Stimulated activated CD4-positive, alpha-beta T cell treated with anti-CD3 and anti-CD28 coated beads, TNF-alpha, amount 100 ng/mL, for 1 hour (primary cell): ENCODE data around the gene CCDC112.

Source experiments
- DNase-seq, 3 donors: peaks; one replicate each; pipeline ENCODE4 v3.0.0-alpha.2; 2020; ENCODE audit warnings: low read depth in 3 of 3, low spot score in 1 of 3

The CCDC112 gene

DNA sequence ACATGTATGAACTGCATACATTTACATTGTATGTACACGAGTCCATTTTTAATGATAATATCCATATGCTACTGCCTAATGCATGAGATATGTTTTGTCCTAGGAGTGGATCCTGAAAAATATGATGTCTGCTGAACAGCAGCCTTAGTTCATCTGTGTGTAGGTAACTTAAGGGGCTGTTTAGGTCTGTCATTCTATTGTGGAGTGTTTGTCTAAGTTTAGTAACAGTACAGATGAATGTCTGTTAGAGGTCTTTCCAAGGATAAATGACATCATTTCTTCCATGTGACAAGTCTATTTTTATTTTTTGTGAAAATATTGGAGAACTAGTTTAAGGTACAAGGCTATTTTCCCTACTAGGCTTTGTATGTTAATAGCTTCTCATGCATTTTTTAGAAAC, 22.6 kb upstream of the CCDC112 start:
- DNase-seq = no peak

DNA sequence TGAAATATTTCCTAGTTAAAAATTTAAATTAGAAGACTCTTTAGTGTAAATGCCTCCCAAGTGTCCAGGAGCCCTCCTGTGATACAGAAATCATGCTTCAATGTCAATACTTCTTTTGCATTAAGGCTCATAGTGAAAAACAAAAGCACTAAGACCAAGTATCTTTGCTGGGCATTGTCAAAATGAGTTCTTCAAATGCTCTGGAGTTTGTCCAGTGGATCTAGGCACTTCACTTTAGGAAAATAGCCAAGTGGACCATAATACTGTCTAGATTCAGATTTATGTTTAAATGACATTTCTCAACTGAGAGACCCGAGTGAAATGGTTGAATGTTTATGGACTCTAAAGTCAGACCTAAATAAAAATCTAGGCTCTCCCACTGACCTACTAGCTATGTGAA, 21.3 kb upstream of the CCDC112 start:
- DNase-seq = no peak

DNA sequence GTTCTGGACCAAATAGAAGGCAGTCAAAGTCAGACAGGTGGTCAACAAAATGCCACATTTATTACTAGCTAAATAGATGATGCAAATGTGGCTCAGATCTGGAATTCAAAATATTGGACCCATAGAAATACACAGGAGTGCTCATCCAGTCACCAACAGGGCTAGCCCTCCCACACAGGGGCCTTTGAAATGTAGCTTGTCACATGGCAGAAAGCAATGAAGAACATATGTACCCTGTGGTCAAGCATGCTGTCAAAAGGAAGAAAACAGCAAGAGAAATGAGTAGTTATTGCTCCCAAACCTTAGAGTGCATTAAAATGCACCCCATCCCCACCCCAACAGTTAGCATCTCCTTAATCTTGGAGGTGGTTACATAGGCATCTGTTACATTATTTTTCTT, 20.9 kb upstream of the CCDC112 start:
- DNase-seq = no peak

DNA sequence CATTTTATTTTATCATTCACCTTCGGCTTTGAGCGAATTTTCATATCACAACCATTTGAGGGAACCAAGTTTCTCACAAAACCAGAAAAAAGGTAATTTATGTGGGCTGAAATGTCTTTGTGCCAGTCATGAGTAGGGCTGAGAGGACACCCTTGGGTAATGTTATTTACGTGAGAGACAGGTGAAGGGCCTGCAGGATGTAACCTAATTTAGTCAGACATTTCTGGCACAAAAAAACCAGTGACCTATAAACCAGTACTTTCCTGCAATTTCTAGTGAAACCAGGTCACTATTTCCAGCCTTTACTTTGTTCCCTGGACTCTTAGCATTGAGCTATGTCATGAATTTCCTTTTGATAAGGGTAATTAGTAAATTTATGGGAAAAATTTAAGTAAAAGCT, 17.2 kb upstream of the CCDC112 start:
- no peak for DNase-seq

DNA sequence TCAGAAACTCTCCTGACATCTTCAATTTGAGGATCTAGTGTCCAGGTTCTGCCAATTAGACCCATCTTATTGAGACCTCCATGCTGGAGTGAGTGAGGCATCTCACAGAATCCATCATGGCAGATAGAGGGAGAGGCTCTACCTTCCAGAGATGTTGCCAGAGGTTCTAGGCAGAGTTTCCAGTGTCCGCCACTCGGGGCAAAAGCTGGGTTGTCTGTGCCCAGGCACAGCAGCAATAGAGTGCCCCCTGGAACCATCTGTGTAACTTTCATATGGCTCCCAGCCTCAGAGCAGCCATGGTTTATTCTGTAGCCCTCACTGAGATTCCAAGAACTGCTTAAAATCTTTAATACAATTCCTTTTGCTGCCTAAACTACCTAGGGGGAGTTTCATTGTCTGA, 16.6 kb upstream of the CCDC112 start:
- DNase-seq = no peak

DNA sequence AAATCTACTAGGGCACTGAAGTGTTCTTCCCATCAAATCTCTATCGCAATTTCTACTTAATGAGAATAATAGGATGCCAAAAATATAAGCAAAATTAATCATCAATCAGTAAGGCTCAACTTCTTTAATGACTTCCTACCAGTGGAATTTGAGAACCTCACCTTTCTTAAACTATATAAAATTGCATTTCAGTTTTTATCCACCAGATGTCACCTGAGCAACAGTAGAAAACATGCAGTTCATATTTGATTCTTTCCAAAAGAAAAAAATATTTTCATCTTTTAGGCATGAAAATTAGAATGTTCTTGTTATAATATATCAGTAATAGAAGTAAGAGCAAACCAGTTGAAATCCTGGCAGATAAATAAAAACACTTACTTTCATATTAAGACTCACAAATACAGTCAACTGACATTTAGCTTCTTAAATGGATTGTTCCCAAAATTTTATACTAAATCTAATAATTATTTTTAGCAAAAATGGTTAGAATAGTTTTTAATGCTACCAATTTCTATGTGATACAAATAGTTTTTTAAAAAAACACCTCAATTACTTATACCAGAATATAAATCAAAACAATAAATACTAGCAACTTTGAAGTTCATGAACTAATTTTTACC, 13.4 kb upstream of the CCDC112 start:
- DNase-seq = no peak

DNA sequence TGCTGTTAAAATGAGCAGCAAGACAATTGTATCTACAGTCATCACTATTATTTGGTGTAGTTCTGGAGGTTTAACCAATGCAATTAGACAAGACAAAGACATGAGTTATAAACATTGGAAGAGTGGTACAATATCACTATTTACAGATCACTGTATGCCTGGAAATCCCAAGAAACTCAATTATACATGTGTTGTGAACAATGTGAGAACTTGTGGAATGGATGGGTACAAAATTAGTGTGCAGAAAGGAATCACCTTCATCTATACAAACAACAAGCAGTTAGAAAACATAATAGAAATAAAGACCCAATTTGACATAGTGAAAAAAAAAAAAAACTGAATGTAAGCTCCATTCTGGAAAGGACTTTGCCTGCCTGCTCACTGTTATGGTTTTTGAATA, 12.4 kb upstream of the CCDC112 start:
- DNase-seq = no peak

DNA sequence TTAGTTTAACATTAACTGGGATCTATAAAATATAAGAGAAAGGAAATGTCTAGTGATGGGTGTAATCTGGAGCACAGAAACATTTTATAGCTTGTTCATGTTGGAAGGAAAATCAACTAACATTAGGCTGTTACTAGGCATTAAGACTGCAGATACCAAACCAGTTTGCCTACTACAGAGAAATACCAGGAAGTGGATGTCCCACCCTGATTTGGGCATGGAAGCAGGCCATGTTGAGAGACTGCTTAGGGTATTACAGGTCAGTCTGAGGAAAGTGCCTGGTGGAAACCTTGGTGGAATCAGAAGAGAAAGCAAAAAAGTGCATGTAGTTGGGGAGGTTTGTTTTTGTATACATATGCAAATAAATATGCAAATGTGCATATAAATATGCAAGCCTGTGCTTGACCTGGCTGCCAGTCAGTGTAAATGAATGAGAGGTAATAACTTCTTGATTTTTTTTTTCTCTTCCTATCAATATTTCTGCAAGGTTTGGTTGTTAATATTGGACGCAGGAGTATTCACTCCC, 9.6 kb upstream of the CCDC112 start:
- DNase-seq = no peak

DNA sequence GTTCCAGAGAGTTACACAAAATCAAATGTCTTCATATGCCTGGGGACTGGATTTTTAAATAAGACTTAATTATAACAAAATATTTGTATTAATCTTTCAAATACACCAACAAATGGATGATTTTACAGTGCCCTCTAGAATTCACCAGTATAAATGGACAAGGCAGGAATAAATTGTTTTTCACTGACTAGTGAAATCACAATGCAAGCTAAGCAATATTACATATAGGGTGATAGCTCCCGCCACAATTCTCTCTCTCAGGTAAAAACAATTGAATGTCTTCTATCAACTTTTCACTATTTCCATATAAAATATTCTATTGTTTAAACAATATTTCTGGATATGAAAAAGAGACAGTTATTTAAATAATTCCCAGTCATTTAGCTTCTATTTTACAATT, 8.0 kb upstream of the CCDC112 start:
- DNase-seq = no peak

DNA sequence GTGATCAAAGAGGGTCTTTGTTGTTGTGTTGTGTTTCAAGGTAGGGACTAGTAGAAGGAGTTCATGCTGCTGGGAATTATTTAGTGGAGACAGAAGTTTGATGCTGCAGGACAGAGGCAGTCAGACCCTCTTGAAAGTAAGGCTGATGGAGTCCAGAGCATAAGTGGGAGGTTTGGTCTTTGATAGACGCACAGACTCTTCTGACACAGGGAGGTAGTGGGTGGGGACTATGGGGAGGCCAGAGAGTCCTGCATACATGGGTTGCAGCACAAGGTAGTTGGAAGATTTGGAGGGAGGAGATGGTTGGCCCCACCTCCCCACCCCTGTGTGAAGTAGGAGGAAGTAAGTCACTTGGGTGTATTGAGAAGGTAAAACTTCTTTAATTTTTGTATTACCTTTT, 2.4 kb upstream of the CCDC112 start:
- no peak for DNase-seq

DNA sequence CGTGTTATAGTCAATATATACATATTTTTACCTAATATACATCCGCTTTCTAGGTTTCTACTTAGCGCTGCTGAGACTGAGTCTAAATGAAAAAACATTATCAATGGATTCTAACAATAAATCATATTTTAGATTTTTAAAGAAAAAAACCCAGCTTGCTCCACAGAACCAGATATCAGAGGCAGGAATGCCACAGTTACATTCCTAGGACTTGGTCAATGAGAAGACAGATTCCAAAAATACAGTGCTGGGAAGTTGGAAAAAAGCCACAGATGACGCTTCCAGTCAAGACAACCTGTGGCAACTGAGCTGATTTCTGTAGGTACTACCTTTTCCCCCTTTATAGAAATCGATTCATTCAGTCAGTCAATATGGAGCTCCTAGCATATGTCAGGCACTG, 577 bp upstream of the CCDC112 start:
- DNase-seq = no peak

DNA sequence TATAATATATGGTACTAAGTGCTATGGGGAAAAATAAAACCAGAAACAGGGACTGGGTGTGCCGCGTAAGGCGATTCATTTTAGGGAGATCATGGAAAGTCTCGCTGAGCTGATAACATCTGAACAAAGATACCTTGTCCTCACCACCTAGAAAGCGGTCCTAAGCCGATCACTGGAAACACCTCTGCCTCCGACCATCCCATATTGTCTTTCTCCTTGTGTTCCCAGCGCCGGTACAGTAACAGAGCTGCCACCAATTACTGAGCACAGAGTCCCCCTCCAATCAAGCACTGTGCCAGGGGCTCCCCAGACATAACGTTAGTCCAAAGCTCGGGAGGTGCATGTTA, 704 bp downstream of the CCDC112 start:
- DNase-seq = no peak

DNA sequence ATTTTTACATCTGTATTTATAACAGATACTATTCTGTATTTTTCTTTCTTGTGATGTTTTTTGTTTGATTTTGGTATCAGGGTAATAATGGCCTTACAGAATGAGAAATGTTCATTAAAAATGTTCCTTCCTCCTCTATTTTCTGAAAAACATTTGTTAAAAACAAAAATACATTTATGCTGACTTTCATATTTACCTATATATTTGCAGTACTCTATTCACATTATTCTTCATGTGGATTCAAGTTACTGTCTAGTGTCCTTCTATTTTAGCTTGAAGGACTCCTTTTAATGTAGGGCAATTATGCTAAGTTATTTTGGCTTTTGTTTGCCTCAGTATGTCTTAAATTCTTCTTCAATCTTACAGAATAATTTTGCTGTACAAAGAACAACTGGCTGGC, 5.1 kb downstream of the CCDC112 start:
- DNase-seq = no peak

DNA sequence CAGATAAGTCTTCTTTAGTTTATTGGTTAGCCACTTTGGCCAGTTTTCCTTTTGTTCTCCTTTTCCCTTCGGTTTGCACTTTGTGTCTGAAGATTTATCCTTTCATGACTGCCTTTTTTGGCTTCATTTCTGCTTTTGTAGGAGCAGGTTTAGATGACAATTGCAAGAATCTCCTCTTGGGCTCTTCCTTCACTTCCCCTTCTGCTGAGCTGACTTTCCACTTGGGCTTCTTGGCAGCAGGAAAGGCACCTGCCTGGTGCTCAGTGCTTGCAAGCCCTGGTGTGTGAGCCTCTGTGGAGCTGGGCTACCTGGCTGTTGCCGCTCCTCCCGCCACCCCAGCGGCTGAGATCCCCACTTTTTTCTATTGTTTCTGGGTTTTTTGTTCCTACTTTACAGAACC, 7.3 kb downstream of the CCDC112 start:
- DNase-seq = no peak

DNA sequence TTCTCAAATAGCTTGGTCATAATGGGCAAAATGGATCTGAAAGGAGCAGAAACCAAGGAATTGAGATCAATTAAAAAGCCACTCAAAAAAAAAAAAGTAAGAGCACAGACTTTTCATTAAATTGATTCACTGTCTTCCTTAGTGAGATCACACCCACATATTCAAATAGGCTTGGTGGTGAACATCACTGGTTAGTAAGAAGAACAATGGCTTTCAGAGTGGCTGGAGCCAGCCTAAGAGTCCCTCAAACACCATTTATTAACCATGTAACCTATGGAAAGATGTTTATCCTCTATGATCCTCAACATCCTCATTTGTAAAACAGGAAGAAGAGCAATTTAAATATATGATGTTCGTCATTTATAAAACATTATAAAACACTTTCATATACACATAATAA, 12.4 kb downstream of the CCDC112 start:
- no peak for DNase-seq

DNA sequence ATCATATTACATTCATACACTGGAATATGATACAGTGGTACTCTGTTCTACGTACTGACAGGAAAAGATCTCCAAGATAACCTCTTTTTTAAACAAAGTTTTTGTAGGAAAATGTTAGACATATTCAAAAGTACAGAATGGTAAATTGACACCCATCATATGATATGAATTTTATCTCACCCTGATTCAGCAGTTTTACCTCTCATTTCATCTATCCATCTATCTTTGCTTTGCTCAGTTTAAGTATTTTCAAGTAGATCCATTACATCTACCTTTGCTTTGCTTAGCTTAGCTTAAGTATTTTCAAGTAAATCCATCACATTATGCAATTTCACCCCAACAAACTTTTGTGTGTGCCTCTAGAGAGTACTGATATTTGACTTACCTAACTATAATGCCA, 14.3 kb downstream of the CCDC112 start:
- DNase-seq = no peak

DNA sequence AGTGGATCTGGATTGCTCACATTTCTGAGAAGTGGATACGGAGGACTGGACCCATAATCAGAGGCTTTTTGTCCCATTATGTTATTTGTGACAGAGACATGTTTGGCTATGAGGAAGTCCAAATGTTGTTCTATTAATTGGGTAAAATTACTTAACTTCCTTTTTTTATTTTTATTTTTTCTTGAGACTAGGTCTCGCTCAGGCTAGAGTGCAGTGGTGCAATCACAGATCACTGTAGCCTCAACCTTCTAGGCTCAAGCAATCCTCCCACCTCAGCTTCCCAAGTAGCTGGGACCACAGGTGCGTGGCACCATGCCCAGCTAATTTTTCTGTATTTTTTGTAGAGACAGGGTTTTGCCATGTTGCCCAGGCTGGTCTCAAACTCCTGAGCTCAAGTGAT, 21.9 kb downstream of the CCDC112 start:
- DNase-seq = no peak

DNA sequence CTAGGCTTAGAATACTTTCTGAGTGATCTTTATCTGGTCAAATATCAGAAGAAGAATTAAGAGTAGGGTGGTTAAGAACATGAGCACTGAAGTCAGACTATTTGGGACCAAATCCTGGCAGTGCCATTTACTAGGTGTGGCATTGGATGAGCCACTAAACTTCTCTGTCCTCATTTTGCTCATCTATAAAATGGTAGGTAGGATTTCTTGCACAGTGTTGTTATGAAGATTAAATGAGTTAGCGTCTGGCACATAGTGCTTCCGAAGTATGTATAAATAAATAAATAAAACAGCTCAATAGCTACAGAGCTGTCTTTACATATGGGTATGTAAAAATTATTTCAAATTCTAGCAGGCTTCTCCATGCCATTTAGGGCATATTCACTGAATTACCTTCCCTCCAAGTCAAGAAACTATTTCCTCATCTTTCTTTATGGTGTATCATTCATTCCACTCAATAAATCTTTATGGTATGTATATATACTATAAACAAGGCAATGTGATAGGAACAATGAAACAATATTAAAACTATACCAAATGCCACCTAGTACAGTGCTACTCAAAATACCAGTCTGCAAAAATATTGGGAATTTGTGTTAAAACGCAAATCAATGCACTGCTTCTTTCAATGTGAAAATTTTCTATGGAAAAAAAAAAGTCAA, 24.0 kb downstream of the CCDC112 start:
- DNase-seq = no peak

DNA sequence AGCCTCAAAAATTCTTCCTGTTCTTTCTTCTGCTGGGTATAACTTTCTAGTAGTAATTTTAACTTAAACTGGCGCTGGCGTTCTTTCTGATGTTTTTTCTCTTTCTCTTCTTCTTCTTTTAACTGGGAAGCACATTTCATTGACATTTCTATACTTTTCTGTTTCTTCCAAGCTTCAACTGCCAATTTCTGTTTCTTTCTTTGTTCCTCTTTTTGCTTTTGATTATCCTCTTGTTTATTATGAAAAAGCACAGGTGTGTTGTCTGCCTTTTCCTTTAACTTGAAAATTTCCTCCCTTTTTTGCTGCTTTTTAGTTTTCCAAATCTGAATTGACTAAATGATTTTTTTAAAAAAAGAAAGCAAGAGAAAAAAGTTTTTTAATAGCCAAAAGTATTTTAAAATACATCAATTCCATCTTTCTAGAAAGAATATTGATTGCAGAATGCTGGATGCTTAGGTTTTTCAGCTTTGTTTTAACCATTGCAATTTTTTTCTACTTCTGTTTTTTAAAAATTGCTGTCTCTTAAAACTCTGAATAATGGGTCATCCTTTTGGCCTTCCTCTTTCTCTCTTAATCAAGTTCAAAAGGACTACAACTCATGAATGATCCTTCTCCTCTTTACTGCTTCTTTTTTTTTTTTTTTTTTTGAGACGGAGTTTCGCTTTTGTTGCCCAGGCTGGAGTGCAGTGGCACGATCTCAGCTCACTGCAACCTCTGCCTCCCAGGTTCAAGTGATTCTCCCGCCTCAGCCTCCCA, 25.0 kb downstream of the CCDC112 start:
- no peak for DNase-seq

DNA sequence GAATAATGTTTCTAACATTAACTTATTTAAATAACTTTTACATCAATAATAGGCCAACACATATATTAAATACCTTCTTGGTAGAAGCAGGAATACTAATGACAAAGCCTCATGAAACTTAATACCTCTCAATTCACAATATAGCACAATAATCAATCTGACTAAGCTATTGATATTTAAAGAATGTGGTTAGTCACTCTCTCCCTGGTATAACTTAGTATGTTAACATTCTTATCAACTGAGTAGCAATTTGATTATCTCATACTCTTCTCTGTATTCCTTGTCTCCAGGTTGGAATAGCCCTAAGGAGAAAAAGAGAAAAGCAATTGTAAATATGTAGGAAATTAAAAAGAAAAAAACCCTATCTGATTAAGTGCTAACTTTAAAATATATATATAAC, 28.8 kb downstream of the CCDC112 start:
- DNase-seq = no peak

DNA sequence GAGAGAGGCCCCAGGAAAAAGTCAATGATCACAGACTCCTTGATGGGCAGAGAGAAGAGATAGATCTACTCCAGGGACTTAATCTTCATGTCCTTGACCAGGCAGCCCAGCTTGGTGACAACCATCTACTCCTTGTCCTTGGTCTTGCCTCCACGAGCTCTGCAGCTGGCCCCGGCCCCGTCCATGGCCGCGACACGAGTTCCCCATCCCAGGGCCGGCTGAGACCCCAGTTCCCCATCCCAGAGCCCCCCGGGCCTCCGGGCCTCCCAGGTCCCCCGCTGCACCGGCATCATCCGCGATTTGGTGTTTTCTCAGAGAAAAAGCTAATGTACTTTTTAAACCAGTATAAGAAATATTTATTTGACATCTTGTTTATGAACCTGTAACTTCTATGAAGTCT, 31.2 kb downstream of the CCDC112 start:
- no peak for DNase-seq

DNA sequence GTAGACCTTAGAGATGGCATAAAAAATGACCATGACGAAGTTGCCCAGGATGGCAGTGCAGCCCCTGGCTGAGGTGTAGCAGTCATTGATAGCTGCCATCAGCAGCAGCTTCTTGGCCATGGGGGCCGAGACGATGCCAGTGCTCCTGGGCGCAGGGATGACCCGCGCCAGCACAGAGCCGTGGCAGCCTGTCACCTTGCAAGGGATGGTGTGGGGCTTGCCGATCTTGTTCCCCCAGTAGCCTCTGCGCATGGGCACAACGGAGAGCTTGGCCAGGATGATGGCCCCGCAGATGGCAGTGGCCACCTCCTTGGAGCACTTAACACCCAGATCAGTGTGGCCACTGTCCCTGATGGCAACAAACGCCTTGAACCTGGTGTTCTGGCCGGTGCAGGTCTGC, 31.7 kb downstream of the CCDC112 start:
- DNase-seq = no peak

DNA sequence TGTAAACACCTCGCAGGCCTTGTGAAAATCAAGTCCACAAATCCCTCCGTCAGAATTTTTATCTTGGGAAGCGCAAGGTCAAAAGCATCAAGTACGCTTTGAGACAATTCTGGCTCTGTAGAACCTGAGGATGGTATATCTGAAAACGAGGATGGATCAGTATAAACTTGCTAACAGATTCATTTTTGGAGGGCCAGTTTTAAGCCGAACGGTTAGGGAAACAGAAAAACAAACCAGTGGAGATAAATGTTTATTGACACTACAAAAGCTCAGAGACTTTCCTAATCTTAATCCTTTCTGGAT, 33.4 kb downstream of the CCDC112 start:
- DNase-seq = no peak
